ENCODE measurements around the gene C1orf167. TPM values are rescaled to one million over a fixed set of nuclear protein-coding genes. Genes with fewer than 3 reads are reported as not detected.

Gene C1orf167
- total and polyA plus RNA-seq, 2 of the 13 experiments (the other 11 are each of a cell fraction or from before 2014, with no cell fraction given) = not detected

DNA sequence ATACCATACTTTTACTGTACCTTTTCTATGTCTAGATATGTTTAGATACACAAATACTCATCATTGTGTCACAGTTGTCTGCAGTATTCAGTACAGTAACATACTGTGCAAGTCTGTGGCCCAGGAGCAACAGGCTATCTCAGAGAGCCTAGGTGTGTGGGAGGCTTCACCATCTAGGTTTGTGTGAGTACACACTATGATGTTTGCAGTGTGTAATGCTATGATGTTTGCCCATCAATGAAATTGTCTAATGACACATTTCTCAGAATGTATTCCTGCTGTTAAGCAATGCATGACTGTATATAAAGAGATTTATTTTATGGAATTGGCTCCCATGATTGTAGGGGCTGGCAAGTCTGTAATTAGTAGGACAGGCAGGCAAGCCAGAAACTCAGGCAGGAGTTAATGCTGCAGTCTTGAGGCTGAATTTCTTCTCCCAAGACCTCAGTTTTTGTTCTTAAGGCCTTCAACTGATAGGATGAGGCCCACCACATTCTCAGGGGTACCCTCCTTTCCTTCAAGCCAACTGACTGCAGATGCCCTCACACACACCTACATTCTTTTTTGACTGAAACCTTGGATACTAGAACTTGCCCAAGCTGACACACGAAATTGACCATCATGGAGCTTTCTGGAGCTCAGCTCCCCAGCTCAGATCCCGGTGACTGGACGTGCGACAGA lies 33.7 kb upstream of the C1orf167 start:
- no peak overlapping the region for H3K9ac ChIP-seq (ENCODE audit: insufficient read depth, low read depth, low read length)
- H2AFZ ChIP-seq (ENCODE audit: low read length) = no peak overlapping the region
- no peak overlapping the region for H3K4me2 ChIP-seq (ENCODE audit: low read depth, low read length)
- FAIRE-seq = no peak
- no peak overlapping the region for H3K27ac ChIP-seq (ENCODE audit: extremely low read length, insufficient read depth, low read length)
- H3K9me3 ChIP-seq (ENCODE audit: low read length) = no peaks in the 10 kb centered on the region
- no peak for DNase-seq (ENCODE audit: low spot score)
- POLR2A ChIA-PET = no interaction called here
- CTCF ChIA-PET (ENCODE audit: low intra/inter-chr PET ratio, low total read pairs) = no interaction called here
- H3K4me3 ChIP-seq (replicated peaks in 1 of 3; ENCODE audit: insufficient read depth in 1 of 3, low read depth in 2 of 3, low read length in 3 of 3) = no peak overlapping the region
- ATAC-seq = no peak
- no TSS peak for BruUV-seq (replicated peaks)
- in situ Hi-C loops (cut with HindIII; ENCODE audit: extremely low pct_ligation_motif_present, low pct_unique_long_range_greater_than_20kb) (no loop called here), intact Hi-C loops (cut with micrococcal nuclease; ENCODE audit: unreplicated experiment) (no loop called here)
- H3K36me3 ChIP-seq (replicated peaks in 1 of 2; ENCODE audit: control insufficient read depth in 1 of 2, insufficient read depth in 2 of 2, low read length in 2 of 2) = no peaks in the 10 kb centered on the region
- H3K27me3 ChIP-seq (ENCODE audit: control insufficient read depth in 1 of 2, insufficient read depth in 2 of 2, low read length in 2 of 2) = peaks cover 8 to 32% of the 10 kb centered on the region in 2 experiments; a peak in 3 of 5 replicates
- no peaks in the 10 kb centered on the region for H4K20me1 ChIP-seq (ENCODE audit: insufficient read depth, low read length)
- peaks cover 45% of the 10 kb centered on the region for H3K4me1 ChIP-seq (ENCODE audit: insufficient read depth, low read length)
- WGBS (ENCODE audit: low lambda C conversion rate) = 83% methylated on average over 4 of the region's 4 CpGs
- H3K79me2 ChIP-seq (ENCODE audit: insufficient read depth, low read length) = no peaks in the 10 kb centered on the region
- TF ChIP-seq ARNTL (CRISPR knock-in tag; IDR thresholded peaks at IDR 0.05) (no peak), CREM (IDR thresholded peaks at IDR 0.05) (no peak), CREM (CRISPR knock-in tag; IDR thresholded peaks at IDR 0.05) (no peak), ZSCAN29 (CRISPR knock-in tag; conservative IDR thresholded peaks at IDR 0.05) (no peak), ZNF138 (CRISPR knock-in tag; IDR thresholded peaks at IDR 0.05; ENCODE audit: low read depth) (no peak)
- TF ChIP-seq, protein P1, sequence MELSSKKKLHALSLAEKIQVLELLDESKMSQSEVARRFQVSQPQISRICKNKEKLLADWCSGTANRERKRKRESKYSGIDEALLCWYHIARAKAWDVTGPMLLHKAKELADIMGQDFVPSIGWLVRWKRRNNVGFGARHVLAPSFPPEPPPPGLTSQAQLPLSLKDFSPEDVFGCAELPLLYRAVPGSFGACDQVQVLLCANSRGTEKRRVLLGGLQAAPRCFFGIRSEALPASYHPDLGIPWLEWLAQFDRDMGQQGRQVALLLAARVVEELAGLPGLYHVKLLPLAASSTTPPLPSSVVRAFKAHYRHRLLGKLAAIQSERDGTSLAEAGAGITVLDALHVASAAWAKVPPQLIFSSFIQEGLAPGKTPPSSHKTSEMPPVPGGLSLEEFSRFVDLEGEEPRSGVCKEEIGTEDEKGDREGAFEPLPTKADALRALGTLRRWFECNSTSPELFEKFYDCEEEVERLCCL (CRISPR knock-in tag; IDR thresholded peaks at IDR 0.05; ENCODE audit: borderline replicate concordance) = no peak
- TF ChIP-seq, protein P2, sequence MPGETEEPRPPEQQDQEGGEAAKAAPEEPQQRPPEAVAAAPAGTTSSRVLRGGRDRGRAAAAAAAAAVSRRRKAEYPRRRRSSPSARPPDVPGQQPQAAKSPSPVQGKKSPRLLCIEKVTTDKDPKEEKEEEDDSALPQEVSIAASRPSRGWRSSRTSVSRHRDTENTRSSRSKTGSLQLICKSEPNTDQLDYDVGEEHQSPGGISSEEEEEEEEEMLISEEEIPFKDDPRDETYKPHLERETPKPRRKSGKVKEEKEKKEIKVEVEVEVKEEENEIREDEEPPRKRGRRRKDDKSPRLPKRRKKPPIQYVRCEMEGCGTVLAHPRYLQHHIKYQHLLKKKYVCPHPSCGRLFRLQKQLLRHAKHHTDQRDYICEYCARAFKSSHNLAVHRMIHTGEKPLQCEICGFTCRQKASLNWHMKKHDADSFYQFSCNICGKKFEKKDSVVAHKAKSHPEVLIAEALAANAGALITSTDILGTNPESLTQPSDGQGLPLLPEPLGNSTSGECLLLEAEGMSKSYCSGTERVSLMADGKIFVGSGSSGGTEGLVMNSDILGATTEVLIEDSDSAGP (CRISPR knock-in tag; IDR thresholded peaks at IDR 0.05; ENCODE audit: borderline replicate concordance) = no peak

Measured in HepG2 (cell line).